ENCODE data around the gene CNTFR. TPM values are rescaled to one million over a fixed set of nuclear protein-coding genes. Genes with fewer than 3 reads are reported as not detected.
A peak's percentile ranks its signal among the peaks of the same experiment; 100 is the strongest.

Gene CNTFR
- total and polyA plus RNA-seq, 2 of the 8 experiments (the other 6 are each of a cell fraction or from before 2014, with no cell fraction given) = 1.2 to 4.2 TPM

- Histone ChIP-seq H2AFZ (ENCODE audit: low read length) (no peak overlapping the region), H4K8ac (ENCODE audit: extremely low read depth, insufficient read depth, low read length) (peak overlapping the region; percentile 69; the same call in 1 of the 2 replicates), H3K23ac (ENCODE audit: insufficient read length) (no peak overlapping the region), H3K23me2 (ENCODE audit: low read depth, low read length) (no peaks in the 10 kb centered on the region), H2BK20ac (ENCODE audit: low read length) (no peak overlapping the region), H3K4me1 (replicated peaks in 1 of 4; ENCODE audit: control insufficient read depth in 3 of 4, insufficient read depth in 4 of 4, low read length in 3 of 4) (peaks cover 5 to 14% (median 13%) of the 10 kb centered on the region in 4 experiments), H3K36me3 (ENCODE audit: control insufficient read depth in 2 of 4, insufficient read depth in 4 of 4, low read length in 3 of 4) (no peaks in the 10 kb centered on the region), H3K18ac (ENCODE audit: extremely low read depth, low read length) (no peak overlapping the region), H4K5ac (ENCODE audit: insufficient read length, low read depth, low read length) (no peak overlapping the region), H2AK5ac (ENCODE audit: low read depth, low read length) (no peak overlapping the region), H2BK12ac (ENCODE audit: low read depth, low read length) (no peak overlapping the region), H2BK5ac (ENCODE audit: low read depth, low read length) (no peak overlapping the region), H3K56ac (replicated peaks; ENCODE audit: insufficient read length, low read depth, low read length) (no peak overlapping the region), H3K9ac (replicated peaks in 1 of 4; ENCODE audit: extremely low read depth in 1 of 4, low read depth in 3 of 4, low read length in 3 of 4) (no peak overlapping the region), H3K4me2 (ENCODE audit: insufficient read depth in 1 of 2, low read depth in 2 of 2, low read length in 2 of 2) (no peak overlapping the region), H2BK120ac (replicated peaks; ENCODE audit: low read depth, low read length) (no peak overlapping the region), H3K27ac (ENCODE audit: low read depth, low read length) (no peak overlapping the region), H3K9me3 (ENCODE audit: insufficient read depth in 2 of 2, low read depth in 1 of 2, low read length in 1 of 2) (no peaks in the 10 kb centered on the region), H3K4ac (replicated peaks; ENCODE audit: insufficient read length, low read depth, low read length) (no peak overlapping the region), H3K79me1 (ENCODE audit: low read depth, low read length) (0 out of 2 replicates have a peak, but pooled peaks cover 2% of the 10 kb centered on the region), H3K14ac (ENCODE audit: insufficient read length) (no peak overlapping the region), H2BK15ac (ENCODE audit: low read length) (0 out of 2 replicates have a peak overlapping the region, but pooled peaks have one; percentile 61), H4K20me1 (replicated peaks in 1 of 2; ENCODE audit: control insufficient read depth in 1 of 2, insufficient read depth in 2 of 2, low read length in 2 of 2) (peaks cover 1 to 5% of the 10 kb centered on the region in 2 experiments), H3K4me3 (ENCODE audit: extremely low read depth in 1 of 4, insufficient read depth in 2 of 4, low read depth in 3 of 4, low read length in 4 of 4) (no peak overlapping the region), H3K27me3 (replicated peaks in 1 of 4; ENCODE audit: control insufficient read depth in 3 of 4, extremely low read depth in 1 of 4, insufficient read depth in 3 of 4, low read length in 3 of 4) (peaks cover 0 to 10% (median 4%) of the 10 kb centered on the region in 4 experiments; a peak in 4 of 7 replicates), H4K91ac (replicated peaks; ENCODE audit: insufficient read length, low read length) (peak overlapping the region; percentile 6), H3K79me2 (ENCODE audit: control insufficient read depth in 1 of 2, insufficient read depth in 2 of 2, low read length in 2 of 2) (no peaks in the 10 kb centered on the region)
- WGBS, 2 experiments (ENCODE audit: extremely low coverage in 1 of 2, insufficient coverage in 1 of 2, insufficient read length in 1 of 2, insufficient replicate concordance in 2 of 2, low coverage in 1 of 2, low lambda C conversion rate in 2 of 2, missing lambda C conversion rate in 1 of 2) = 83% methylated on average over 5 of the region's 5 CpGs; no CpG with 5 or more reads in 1 of the 2 experiments
- CTCF ChIA-PET (ENCODE audit: partially characterized antibody) = interaction anchor here (0.7 to 9.4 kb wide), 17 partner anchors 9 to 147 kb away, joined by 3 to 157 read pairs (median 6); partner anchors contain the start of gene ENHO
- DNase-seq (ENCODE audit: low read depth in 1 of 2, low spot score in 2 of 2) (peak in 1 of 2 experiments; percentile 35), FAIRE-seq (no peak)
- POLR2A ChIA-PET (ENCODE audit: partially characterized antibody) = interaction anchor here (1.7 kb wide), 1 partner anchor 41 kb away, joined by 4 read pairs; no protein-coding TSS in a partner anchor
- TF ChIP-seq EP300 (IDR thresholded peaks at IDR 0.05; ENCODE audit: borderline replicate concordance in 1 of 2, low read depth in 2 of 2, low read length in 2 of 2) = no peak
- no peak for TF ChIP-seq POLR2A (IDR thresholded peaks at IDR 0.05; ENCODE audit: control extremely low read depth in 1 of 2, low read depth in 2 of 2, low read length in 2 of 2)
- no peak for TF ChIP-seq PHF8 (conservative IDR thresholded peaks at IDR 0.05; ENCODE audit: low read depth, low read length)
- no peak for TF ChIP-seq MAX (IDR thresholded peaks at IDR 0.05)
- no peak for TF ChIP-seq SP2 (IDR thresholded peaks at IDR 0.05; ENCODE audit: low read length)
- no peak for TF ChIP-seq HDAC2 (IDR thresholded peaks at IDR 0.05; ENCODE audit: borderline replicate concordance in 1 of 2, low read depth in 2 of 2, low read length in 2 of 2)
These were observed 38.7 kb downstream of the CNTFR start for GRCh38 chr9:34550681-34551270.

All from H1 (cell line).